OCI-LY7 (cell line): ENCODE data around the gene QRFP. TPM values are rescaled to one million over a fixed set of nuclear protein-coding genes. Genes with fewer than 3 reads are reported as not detected.

Source experiments
- BruUV-seq: library from RNA; stranded (reverse); fragments of 400-500 nt; replicated peaks from 2 replicates; lab custom pipeline; 2021; lab: Mats Ljungman, UMichigan
- CTCF ChIA-PET: fragments of 300-600 bp; sonication (Branson Sonifier 250); formaldehyde crosslinking; loops from one replicate; lab custom pipeline; 2022; ENCODE audit warnings: antibody characterized with exemption; ENCODE audit not compliant: unreplicated experiment; lab: Charles Lee
- POLR2A ChIA-PET: fragments of 300-600 bp; sonication (Branson Sonifier 250); formaldehyde crosslinking; loops from one replicate; lab custom pipeline; 2022; ENCODE audit warnings: antibody characterized with exemption; lab: Charles Lee
- DNase-seq: peaks from one replicate; pipeline ENCODE4 v3.0.0-alpha.2; 2015; ENCODE audit warnings: low spot score
- H2AFZ ChIP-seq: fragments of 200-600 bp; sonication (generic), shearing (Covaris generic); 2 replicates; pipeline ENCODE4 v1.6.1; 2014; ENCODE audit warnings: mild to moderate bottlenecking, antibody characterized with exemption, low read length, moderate library complexity
- H3K27ac ChIP-seq: fragments of 200-600 bp; sonication (generic); 2 replicates; pipeline ENCODE4 v1.5.1; 2014; ENCODE audit warnings: mixed run types, low read depth, mild to moderate bottlenecking, moderate library complexity, low read length, inconsistent platforms; ENCODE audit not compliant: poor library complexity, severe bottlenecking
- H3K36me3 ChIP-seq: fragments of 200-600 bp; sonication (generic); 2 replicates; pipeline ENCODE4 v1.6.1; 2014; ENCODE audit warnings: mild to moderate bottlenecking, antibody characterized with exemption, low read length, moderate library complexity, mixed read lengths; ENCODE audit not compliant: insufficient read depth
- H3K4me1 ChIP-seq: fragments of 200-600 bp; sonication (generic); 2 replicates; pipeline ENCODE4 v1.5.1; 2014; ENCODE audit warnings: mild to moderate bottlenecking, low read length; ENCODE audit not compliant: insufficient read depth, poor library complexity, severe bottlenecking
- H3K4me2 ChIP-seq: fragments of 200-600 bp; sonication (generic); 2 replicates; pipeline ENCODE4 v1.6.1; 2014; ENCODE audit warnings: mild to moderate bottlenecking, low read length
- H3K4me3 ChIP-seq: fragments of 200-600 bp; sonication (generic); 2 replicates; pipeline ENCODE4 v1.5.1; 2014; ENCODE audit warnings: mild to moderate bottlenecking, low read depth, low read length; ENCODE audit not compliant: poor library complexity, severe bottlenecking
- H3K79me2 ChIP-seq: fragments of 200-600 bp; sonication (generic); 2 replicates; pipeline ENCODE4 v1.6.1; 2016; ENCODE audit warnings: low read depth, mild to moderate bottlenecking, low read length, moderate library complexity, mixed read lengths; ENCODE audit not compliant: insufficient read depth
- H3K9me2 ChIP-seq: fragments of 200-600 bp; sonication (generic); 2 replicates; pipeline ENCODE4 v1.6.1; 2016; ENCODE audit warnings: mild to moderate bottlenecking, low read length, mixed read lengths; ENCODE audit not compliant: insufficient read depth
- H3K9me3 ChIP-seq: fragments of 200-600 bp; sonication (generic); 2 replicates; pipeline ENCODE4 v1.6.1; 2014; ENCODE audit warnings: mild to moderate bottlenecking, mixed run types, low read length, mixed read lengths
- H4K20me1 ChIP-seq: fragments of 200-600 bp; sonication (generic); 2 replicates; pipeline ENCODE4 v1.6.1; 2014; ENCODE audit warnings: mild to moderate bottlenecking, antibody characterized with exemption, low read length, moderate library complexity, mixed read lengths; ENCODE audit not compliant: insufficient read depth
- CTCF ChIP-seq: fragments of 200-600 bp; sonication (generic); conservative IDR thresholded peaks from 2 replicates; pipeline ENCODE4 v1.5.1; 2014; ENCODE audit warnings: mild to moderate bottlenecking, antibody characterized with exemption, low read length, moderate library complexity, mixed read lengths
- EZH2phosphoT487 ChIP-seq: fragments of 200-600 bp; sonication (generic); IDR thresholded peaks from 2 replicates; pipeline ENCODE4 v1.6.1; 2018; ENCODE audit warnings: low read depth, borderline replicate concordance, mild to moderate bottlenecking, mixed run types, antibody characterized with exemption, low read length, moderate library complexity, mixed read lengths
- intact Hi-C: fragments of 100-400 bp; cut with micrococcal nuclease; formaldehyde crosslinking; loops from one replicate; pipeline ENCODE4 v1.10.0; 2022; ENCODE audit not compliant: unreplicated experiment
- total RNA-seq, 2 experiments: library from RNA; depleted of rRNA in 1 of 2; stranded (reverse); fragments of >200 nt in 1 of 2; shearing (Covaris generic) in 1 of 2; gene quantifications; 2 replicates each; pipeline ENCODE4 v1.2.3, GENCODE V29; 2014 to 2022

The QRFP gene
- total RNA-seq, 2 experiments from 2014 or later, result not detected

- no peak overlapping the region for H3K4me3 ChIP-seq
- H3K79me2 ChIP-seq, result no peaks in the 10 kb centered on the region
- H3K4me2 ChIP-seq, result no peak overlapping the region
- no TSS peak for BruUV-seq
- no peaks in the 10 kb centered on the region for H4K20me1 ChIP-seq
- ChIA-PET POLR2A (interaction anchor here (0.6 kb wide), 1 partner anchor 17 kb away, joined by 4 read pairs; no protein-coding TSS in a partner anchor), CTCF (no interaction called here)
- no peaks in the 10 kb centered on the region for H3K9me3 ChIP-seq
- intact Hi-C loops, result no loop called here
- no peaks in the 10 kb centered on the region for H3K9me2 ChIP-seq
- H3K36me3 ChIP-seq, result peaks cover 12% of the 10 kb centered on the region; the same call in 1 of the 2 replicates
- no peak for DNase-seq
- TF ChIP-seq CTCF (no peak), EZH2phosphoT487 (no peak)
- no peaks in the 10 kb centered on the region for H3K4me1 ChIP-seq
- H2AFZ ChIP-seq, result no peak overlapping the region
- H3K27ac ChIP-seq, result no peak overlapping the region
These were observed 13.1 kb downstream of the QRFP start for GRCh38 chr9:130883479-130883878.

- no peak for TF ChIP-seq CTCF
- no peak for TF ChIP-seq EZH2phosphoT487
- ChIA-PET CTCF (interaction anchor here (0.6 kb wide), 1 partner anchor 15 kb away, joined by 3 read pairs; no protein-coding TSS in a partner anchor), POLR2A (no interaction called here)
- Histone ChIP-seq H3K9me3 (no peaks in the 10 kb centered on the region), H3K27ac (no peak overlapping the region), H3K4me3 (no peak overlapping the region), H3K4me2 (no peak overlapping the region), H4K20me1 (no peaks in the 10 kb centered on the region), H3K36me3 (peaks cover 13% of the 10 kb centered on the region; the same call in 1 of the 2 replicates), H2AFZ (no peak overlapping the region), H3K9me2 (no peaks in the 10 kb centered on the region), H3K4me1 (no peaks in the 10 kb centered on the region), H3K79me2 (no peaks in the 10 kb centered on the region)
- DNase-seq, result no peak
- intact Hi-C loops, result no loop called here
- BruUV-seq, result no TSS peak
These were observed 13.9 kb downstream of the QRFP start for GRCh38 chr9:130882696-130883225.

GRCh38 chr9:130881516-130881915 lies 15.1 kb downstream of the QRFP start:
- Histone ChIP-seq H3K9me2 (no peaks in the 10 kb centered on the region), H4K20me1 (no peaks in the 10 kb centered on the region), H3K4me2 (no peak overlapping the region), H3K4me3 (no peak overlapping the region), H2AFZ (no peak overlapping the region), H3K79me2 (no peaks in the 10 kb centered on the region), H3K27ac (no peak overlapping the region), H3K4me1 (no peaks in the 10 kb centered on the region), H3K36me3 (peaks cover 13% of the 10 kb centered on the region; the same call in 1 of the 2 replicates), H3K9me3 (no peaks in the 10 kb centered on the region)
- ChIA-PET POLR2A (no interaction called here), CTCF (no interaction called here)
- intact Hi-C loops, result no loop called here
- no TSS peak for BruUV-seq
- TF ChIP-seq EZH2phosphoT487, result no peak
- no peak for TF ChIP-seq CTCF
- DNase-seq, result no peak
